SK-N-SH treated with all-trans-retinoic acid at 6 μM for 48 hours (cell line): ENCODE data around the gene SUN5.

ENCODE experiments used
- ATAC-seq: fragments of 200-7000 bp; cut with Tn5 transposase; 3 replicates; pipeline ENCODE4 v1.9.1; 2020; ENCODE audit warnings: mild to moderate bottlenecking, moderate library complexity
- ARNTL ChIP-seq: fragments of 450-650 bp; formaldehyde crosslinking; IDR thresholded peaks from 2 replicates; pipeline ENCODE4 v1.5.0; 2020; ENCODE audit warnings: low read depth, mild to moderate bottlenecking, moderate library complexity, borderline replicate concordance
- BACH2 ChIP-seq: fragments of 250-450 bp; sonication (Bioruptor Pico); IDR thresholded peaks from 2 replicates; pipeline ENCODE4 v1.9.0; 2021; ENCODE audit warnings: mild to moderate bottlenecking, borderline replicate concordance
- CSDC2 ChIP-seq: fragments of 250-450 bp; sonication (Bioruptor Pico); IDR thresholded peaks from 2 replicates; pipeline ENCODE4 v1.5.0; 2020; ENCODE audit warnings: mild to moderate bottlenecking, moderate library complexity
- CSRNP3 ChIP-seq: fragments of 250-450 bp; sonication (Bioruptor Pico); IDR thresholded peaks from 2 replicates; pipeline ENCODE4 v1.5.1; 2021; ENCODE audit warnings: mild to moderate bottlenecking, moderate library complexity
- ESRRG ChIP-seq: fragments of 250-450 bp; sonication (Bioruptor Pico); IDR thresholded peaks from 2 replicates; pipeline ENCODE4 v1.6.1; 2021; ENCODE audit warnings: mild to moderate bottlenecking
- GLIS3 ChIP-seq: fragments of 250-450 bp; sonication (Bioruptor Pico); IDR thresholded peaks from 2 replicates; pipeline ENCODE4 v1.5.0; 2020; ENCODE audit warnings: mild to moderate bottlenecking, moderate library complexity
- ISL1 ChIP-seq: fragments of 250-450 bp; sonication (Bioruptor Pico); IDR thresholded peaks from 2 replicates; pipeline ENCODE4 v2.1.2; 2022; ENCODE audit warnings: mild to moderate bottlenecking, moderate library complexity
- OSR1 ChIP-seq: fragments of 250-450 bp; sonication (Bioruptor Pico); IDR thresholded peaks from 2 replicates; pipeline ENCODE4 v1.8.0; 2022; ENCODE audit warnings: moderate library complexity, mild to moderate bottlenecking, inconsistent platforms
- PATZ1 ChIP-seq: fragments of 250-450 bp; sonication (Bioruptor Pico); IDR thresholded peaks from 2 replicates; pipeline ENCODE4 v1.8.0; 2020; ENCODE audit warnings: mild to moderate bottlenecking, moderate library complexity, borderline replicate concordance
- POU6F1 ChIP-seq: fragments of 250-450 bp; sonication (Bioruptor Pico); IDR thresholded peaks from 2 replicates; pipeline ENCODE4 v1.8.0; 2021; ENCODE audit warnings: low read depth, mild to moderate bottlenecking, moderate library complexity, borderline replicate concordance
- PPARA ChIP-seq: fragments of 250-450 bp; sonication (Bioruptor Pico); IDR thresholded peaks from 2 replicates; pipeline ENCODE4 v1.5.0; 2020; ENCODE audit warnings: mild to moderate bottlenecking, borderline replicate concordance
- RARB ChIP-seq: fragments of 250-450 bp; sonication (Bioruptor Pico); IDR thresholded peaks from 2 replicates; pipeline ENCODE4 v1.8.0; 2021; ENCODE audit warnings: mild to moderate bottlenecking, moderate library complexity
- SNAI2 ChIP-seq: fragments of 250-450 bp; sonication (Bioruptor Pico); IDR thresholded peaks from 2 replicates; pipeline ENCODE4 v1.5.0; 2020; ENCODE audit warnings: mild to moderate bottlenecking, moderate library complexity
- TCF4 ChIP-seq: fragments of 250-450 bp; sonication (Bioruptor Pico); IDR thresholded peaks from 2 replicates; pipeline ENCODE4 v1.8.0; 2021; ENCODE audit warnings: mild to moderate bottlenecking, moderate library complexity, borderline replicate concordance
- TSHZ2 ChIP-seq: fragments of 250-450 bp; sonication (Bioruptor Pico); IDR thresholded peaks from 2 replicates; pipeline ENCODE4 v1.5.0; 2020; ENCODE audit warnings: mild to moderate bottlenecking, moderate library complexity
- ZC3H10 ChIP-seq: fragments of 250-450 bp; sonication (Bioruptor Pico); IDR thresholded peaks from 2 replicates; pipeline ENCODE4 v1.5.1; 2021; ENCODE audit warnings: mild to moderate bottlenecking, moderate library complexity
- ZFP3 ChIP-seq: fragments of 250-450 bp; sonication (Bioruptor Pico); IDR thresholded peaks from 2 replicates; pipeline ENCODE4 v1.5.0; 2020; ENCODE audit warnings: mild to moderate bottlenecking, moderate library complexity
- ZFP30 ChIP-seq: fragments of 450-650 bp; formaldehyde crosslinking; IDR thresholded peaks from 2 replicates; pipeline ENCODE4 v1.5.0; 2022; ENCODE audit warnings: mild to moderate bottlenecking, moderate library complexity
- ZNF565 ChIP-seq: fragments of 450-650 bp; formaldehyde crosslinking; conservative IDR thresholded peaks from 2 replicates; pipeline ENCODE4 v1.5.0; 2020; ENCODE audit warnings: low read depth, mild to moderate bottlenecking, moderate library complexity
- ZNF70 ChIP-seq: fragments of 450-650 bp; formaldehyde crosslinking; IDR thresholded peaks from 2 replicates; pipeline ENCODE4 v1.5.0; 2020; ENCODE audit warnings: mild to moderate bottlenecking, moderate library complexity
- TF ChIP-seq, protein P1 (sequence below): fragments of 250-450 bp; sonication (Bioruptor Pico); IDR thresholded peaks from 2 replicates; pipeline ENCODE4 v1.5.1; 2020; ENCODE audit warnings: low read depth, mild to moderate bottlenecking, moderate library complexity

The SUN5 gene

DNA sequence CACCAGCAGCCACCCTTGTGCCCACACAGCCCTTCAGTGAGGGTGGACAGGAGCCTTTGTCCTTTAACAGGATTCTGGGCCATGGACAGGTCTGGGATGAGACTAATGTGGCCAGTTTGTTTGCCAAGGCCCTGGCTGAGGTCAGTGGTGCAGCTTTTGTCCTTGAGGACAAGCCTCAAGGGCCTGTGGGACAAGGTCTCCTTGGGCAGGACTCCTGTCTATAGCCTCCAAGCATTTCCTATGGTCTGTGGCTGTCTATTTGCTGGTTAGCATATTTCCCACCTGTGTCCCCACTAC lies 44.1 kb downstream of the SUN5 start:
- no peak for ATAC-seq
- TF ChIP-seq CSRNP3 (CRISPR knock-in tag) (no peak), ARNTL (CRISPR knock-in tag) (no peak), CSDC2 (no peak), POU6F1 (no peak), OSR1 (CRISPR knock-in tag) (no peak), PATZ1 (no peak), TCF4 (CRISPR knock-in tag) (no peak), ZNF70 (no peak), TSHZ2 (CRISPR knock-in tag) (no peak)
- TF ChIP-seq, protein P1, sequence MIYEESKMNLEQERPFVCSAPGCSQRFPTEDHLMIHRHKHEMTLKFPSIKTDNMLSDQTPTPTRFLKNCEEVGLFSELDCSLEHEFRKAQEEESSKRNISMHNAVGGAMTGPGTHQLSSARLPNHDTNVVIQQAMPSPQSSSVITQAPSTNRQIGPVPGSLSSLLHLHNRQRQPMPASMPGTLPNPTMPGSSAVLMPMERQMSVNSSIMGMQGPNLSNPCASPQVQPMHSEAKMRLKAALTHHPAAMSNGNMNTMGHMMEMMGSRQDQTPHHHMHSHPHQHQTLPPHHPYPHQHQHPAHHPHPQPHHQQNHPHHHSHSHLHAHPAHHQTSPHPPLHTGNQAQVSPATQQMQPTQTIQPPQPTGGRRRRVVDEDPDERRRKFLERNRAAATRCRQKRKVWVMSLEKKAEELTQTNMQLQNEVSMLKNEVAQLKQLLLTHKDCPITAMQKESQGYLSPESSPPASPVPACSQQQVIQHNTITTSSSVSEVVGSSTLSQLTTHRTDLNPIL (CRISPR knock-in tag), result no peak

- ATAC-seq, result no peak
- TF ChIP-seq ISL1 (CRISPR knock-in tag), result no peak
- TF ChIP-seq, protein P1 (CRISPR knock-in tag), result no peak
- no peak for TF ChIP-seq ZFP3 (CRISPR knock-in tag)
- no peak for TF ChIP-seq GLIS3 (CRISPR knock-in tag)
- TF ChIP-seq ESRRG (CRISPR knock-in tag), result no peak
- no peak for TF ChIP-seq SNAI2 (CRISPR knock-in tag)
- no peak for TF ChIP-seq RARB (CRISPR knock-in tag)
- TF ChIP-seq PATZ1, result no peak
- no peak for TF ChIP-seq ARNTL (CRISPR knock-in tag)
- TF ChIP-seq PPARA (CRISPR knock-in tag), result no peak
- TF ChIP-seq ZFP30, result no peak
- no peak for TF ChIP-seq TCF4 (CRISPR knock-in tag)
- no peak for TF ChIP-seq ZNF565
- TF ChIP-seq BACH2 (CRISPR knock-in tag), result no peak
- no peak for TF ChIP-seq ZC3H10 (CRISPR knock-in tag)
- TF ChIP-seq CSDC2, result no peak
- no peak for TF ChIP-seq ZNF70
- no peak for TF ChIP-seq OSR1 (CRISPR knock-in tag)
Measured at GRCh38 chr20:32959351-32960221, 44.6 kb downstream of the SUN5 start.
